Measurements from ENCODE around the gene TNS3.

The TNS3 gene

DNA sequence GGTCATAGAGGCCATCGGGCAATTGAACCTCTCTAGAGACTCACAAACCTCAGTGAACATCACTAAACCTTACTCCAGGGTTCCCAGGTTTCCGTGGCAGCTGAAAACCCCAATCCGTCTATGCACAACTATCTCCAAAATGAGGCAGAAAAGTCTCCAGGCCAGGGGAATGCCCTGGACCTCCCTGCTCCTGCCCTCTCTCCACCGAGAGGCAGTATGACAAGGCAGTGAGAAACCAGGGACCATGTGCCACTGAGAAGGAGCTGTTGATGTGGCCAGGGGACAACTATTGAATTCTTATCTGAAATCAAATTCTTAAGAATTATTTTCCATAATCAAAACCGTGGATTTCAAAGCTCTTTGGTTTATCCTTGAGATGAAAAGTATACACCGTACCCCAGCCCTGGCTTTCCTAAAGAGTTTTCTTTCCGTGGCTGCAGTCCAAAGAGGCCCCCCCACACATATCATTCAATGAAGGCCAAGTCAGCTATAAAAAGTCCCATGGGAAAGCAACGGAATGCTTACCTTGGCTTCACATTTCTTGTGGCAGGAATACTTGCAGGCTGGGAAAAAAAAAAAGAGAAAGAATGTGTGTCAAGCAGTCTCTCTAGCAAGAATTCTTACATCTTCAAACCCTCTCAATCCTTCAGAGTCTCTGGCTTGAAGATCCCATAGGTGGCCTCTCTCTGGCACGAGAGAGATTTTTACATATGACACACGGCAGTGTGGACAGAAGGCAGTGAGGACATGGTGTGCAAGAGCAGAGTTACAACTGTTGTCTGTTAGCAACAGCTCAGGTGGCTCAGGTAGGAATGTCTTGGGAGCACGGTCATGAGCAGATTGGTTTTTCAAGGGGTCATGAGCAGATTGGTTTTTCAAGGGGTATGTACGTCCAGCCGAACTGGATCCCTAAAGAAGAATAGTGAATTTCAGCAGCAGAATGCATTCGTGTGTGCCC is 75.2 kb downstream of the TNS3 start:
- DNase-seq (ENCODE audit: low read depth in 3 of 3) = no peak

DNA sequence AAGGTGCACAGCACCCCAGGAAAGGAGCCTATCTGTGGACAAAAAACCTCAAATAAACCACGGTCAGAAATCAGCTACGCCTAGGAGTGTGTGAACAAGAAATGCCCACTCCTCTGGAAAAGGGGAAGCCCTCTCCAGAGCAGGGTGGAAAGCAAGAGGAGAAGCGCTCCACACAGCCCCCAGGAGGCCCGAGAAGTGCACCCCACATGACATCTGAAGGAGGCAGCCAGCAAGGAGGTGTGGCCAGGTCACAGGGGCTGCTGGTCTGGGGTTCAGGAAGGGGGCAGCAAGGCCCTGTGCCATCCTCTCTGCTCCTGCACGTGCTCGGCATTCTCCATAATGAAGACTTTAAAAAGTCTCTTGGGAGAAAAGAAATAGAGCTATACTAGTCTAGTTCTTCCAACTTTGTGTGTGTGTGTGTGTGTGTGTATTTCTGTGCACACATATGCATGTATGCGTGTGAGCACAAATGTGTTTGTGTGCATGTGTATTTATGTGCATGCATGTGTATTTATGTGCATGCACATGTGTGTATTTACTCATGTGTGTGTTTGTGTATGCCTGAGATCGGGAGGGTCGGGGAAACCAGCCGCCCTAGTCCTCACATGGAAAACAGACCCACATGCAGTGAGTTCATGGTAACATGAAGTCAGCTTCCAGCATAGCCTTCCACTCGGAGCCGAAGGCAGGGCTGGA is 76.5 kb downstream of the TNS3 start:
- no peak for DNase-seq (ENCODE audit: low read depth in 3 of 3)

DNA sequence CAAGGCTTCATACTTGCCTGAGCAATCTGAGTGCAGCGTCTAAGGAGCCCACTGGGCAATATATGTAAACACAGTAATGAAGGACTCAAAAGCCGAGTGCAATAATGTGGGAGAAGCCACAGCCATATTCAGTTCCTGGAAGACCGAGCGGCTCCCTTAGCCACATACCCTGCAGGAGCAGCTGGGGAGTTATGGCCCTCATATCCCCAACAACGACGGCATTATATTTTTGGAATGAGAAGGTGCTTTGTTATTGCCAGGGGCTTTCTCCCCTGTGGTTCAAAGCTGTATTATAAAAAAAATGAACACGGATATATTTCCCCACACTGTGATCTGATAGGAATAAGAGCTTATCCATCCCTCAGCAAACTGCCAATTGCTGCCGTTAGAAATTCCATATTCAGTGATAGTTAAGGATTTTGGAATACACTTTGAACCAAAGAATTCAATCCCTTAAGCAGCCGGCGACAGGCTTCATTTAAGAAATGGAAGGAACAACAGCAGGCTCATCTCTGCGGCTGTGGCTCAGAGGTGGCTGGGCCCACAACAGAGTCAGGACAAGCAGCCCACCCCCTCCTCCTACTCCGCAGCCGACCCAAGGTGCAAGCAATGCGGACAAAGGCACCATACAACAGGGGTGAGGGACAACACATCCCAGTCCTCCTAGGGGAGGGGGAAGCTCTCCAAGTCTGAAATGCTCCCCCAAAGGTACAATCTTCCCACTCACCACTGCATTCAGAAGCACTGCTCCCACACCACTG is 77.2 kb downstream of the TNS3 start:
- DNase-seq (ENCODE audit: low read depth in 3 of 3) = no peak

DNA sequence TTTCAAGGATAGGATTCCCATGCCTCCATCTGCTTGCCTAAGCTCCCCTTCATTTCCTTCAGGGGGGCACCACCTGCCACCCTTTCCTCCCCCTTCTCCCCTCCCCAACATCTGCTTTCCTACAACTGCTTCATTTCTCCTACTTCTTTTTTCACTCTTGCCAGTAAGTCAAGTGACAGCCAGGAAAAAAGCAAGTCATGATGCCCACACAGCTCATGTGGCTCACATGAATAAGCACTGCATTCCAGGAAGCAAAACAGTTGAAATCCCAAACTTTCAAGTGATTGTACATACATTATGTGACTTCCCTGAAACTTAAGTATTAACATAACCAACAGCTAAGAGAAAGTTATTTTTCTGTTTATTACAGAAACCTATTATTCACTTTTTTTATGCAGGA is 78.6 kb downstream of the TNS3 start:
- DNase-seq (ENCODE audit: low read depth in 3 of 3) = no peak

DNA sequence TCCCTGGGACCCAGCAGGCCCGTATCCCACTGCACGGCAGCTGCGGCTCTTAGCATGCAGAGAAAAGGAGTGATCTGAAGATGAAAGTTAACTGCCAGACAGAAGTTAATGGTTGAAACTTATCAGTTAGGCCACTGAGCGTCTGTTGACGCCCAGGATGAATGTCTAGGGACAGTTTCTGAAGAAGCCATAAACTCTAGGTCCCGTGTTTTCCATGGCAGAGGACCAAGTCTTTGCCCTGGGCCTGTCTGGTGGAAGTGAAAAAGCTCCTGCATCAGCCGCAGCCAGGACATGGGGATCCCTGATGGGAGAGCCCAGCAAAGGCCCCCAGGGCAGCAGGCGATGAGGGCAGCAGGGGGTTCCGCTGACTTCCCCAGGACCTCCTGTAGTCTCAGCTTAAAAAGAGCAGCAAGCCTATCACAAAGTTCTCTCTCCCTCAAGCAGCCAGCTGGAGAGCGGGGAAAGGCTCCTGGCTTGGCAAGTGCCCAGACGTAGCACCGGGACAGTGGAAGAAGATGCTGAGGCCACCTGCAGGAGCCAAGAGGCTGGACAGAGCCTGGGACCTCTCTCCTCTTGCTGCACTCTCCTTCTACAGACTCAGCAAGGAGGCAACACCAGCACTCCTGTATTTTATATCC is 79.6 kb downstream of the TNS3 start:
- no peak for DNase-seq (ENCODE audit: low read depth in 3 of 3)

DNA sequence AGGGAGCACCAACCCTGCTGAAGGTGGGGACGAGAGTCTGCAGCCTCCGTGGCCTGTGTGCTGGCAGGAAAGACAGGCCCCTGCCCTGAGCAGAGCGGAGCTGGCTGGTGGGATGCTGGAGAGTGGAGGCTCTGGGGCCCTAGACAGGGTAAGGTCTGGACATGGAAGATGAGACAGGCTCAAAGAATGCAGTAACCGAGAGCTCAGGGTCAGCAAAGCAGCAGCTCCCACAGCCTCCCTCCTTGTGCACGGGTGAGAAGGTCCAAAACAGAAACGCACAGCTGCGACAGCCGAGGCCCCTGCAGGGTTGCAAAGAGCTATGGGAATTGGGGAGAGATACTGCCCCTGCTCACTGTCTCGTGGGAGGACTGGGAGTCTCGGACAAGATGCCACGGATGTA is 80.5 kb downstream of the TNS3 start:
- DNase-seq (ENCODE audit: low read depth in 3 of 3) = no peak

DNA sequence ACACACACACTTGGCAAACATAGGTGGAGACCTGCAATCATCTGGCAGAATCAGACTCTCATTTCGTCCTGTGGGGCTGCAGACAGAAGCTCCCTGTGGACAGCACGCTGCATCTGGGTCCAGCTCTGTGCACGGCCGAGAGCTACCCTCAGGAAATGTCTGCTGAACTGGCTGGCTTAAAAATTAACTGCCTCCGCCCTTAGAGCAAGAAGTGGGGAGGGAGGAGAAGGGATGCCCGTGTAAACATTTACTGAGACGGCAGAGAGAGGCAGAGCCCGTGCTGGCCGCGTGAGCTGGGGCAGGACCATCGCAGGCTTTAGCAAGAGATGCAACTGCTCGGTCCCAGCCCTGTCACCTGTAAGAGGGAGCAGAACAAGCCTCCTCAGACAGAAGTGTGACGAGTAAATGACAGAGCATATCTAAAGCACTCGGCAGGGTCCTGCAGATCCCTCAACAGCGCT is 81.8 kb downstream of the TNS3 start:
- no peak for DNase-seq (ENCODE audit: low read depth in 3 of 3)

DNA sequence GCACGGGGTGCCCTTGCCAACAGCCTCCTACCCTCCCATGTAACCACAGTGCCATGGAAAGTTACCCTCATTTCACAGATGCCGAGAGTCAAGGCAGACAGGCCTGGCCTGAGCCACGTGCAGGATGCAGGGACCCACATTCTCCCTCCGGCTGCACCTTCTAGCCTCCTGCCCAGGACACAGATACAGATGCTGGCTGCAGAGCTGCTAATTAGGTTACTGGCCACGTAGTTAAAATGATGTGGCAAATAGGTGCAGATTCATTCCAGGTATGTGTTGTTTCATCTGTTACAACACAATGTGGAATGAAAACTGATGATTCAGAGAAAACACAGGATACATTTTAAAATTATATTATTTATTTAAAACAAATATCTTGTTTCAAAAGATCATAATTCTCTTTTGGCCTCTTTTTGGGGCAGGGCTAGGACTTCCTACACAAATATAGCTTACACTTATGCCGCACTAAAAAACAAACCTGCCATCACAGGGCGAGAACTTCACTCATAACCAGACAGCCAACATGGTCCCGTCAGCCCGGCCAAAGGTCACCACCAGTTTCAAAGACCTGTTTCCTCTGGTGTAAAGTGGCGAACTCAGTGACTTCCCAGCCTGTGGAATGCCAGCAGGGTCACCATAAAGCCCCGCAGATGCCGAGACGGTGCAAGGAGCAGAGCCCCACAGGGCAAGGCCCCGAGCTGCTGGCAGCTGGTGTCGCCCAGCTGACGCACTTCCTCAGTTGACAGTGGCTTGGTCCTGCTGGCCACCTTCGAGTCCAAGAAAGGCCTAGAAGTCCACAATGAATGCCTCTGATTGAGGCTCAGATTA is 83.5 kb downstream of the TNS3 start:
- no peak for DNase-seq (ENCODE audit: low read depth in 3 of 3)

DNA sequence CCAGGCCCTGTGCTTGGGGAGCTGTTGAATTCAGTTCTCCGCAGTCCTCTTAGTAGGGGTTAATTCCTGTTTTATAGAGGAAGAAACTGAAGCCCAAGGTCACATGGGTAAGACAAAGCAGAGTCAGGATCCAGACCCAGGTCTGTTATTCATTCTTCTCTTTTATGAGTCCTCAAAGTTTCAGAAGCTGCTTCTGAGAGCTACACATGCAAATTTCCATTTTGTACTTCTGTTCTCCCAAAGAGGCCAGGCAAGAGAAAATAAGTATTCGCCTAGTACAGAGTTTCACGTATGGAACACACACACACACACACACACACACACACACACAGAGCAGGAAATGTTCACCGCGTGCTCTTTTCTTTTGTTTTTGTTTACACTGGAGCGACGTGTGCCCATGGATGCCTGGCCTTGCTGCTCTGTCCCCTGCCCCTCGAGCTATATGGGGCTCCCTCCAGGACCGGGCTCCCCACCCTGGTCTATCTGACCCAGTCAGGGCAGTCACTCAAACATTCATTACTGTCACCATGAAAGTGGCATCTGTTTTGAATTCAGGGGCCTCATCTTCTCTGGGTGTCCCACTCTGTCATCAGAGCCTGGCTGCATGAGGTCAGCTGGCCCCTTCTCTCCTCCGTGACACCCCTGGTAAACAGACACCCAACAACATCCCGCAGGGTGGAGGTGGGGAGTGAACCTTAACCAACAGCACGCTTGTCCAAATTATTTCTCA is 84.4 kb downstream of the TNS3 start:
- DNase-seq (ENCODE audit: low read depth in 3 of 3) = no peak

DNA sequence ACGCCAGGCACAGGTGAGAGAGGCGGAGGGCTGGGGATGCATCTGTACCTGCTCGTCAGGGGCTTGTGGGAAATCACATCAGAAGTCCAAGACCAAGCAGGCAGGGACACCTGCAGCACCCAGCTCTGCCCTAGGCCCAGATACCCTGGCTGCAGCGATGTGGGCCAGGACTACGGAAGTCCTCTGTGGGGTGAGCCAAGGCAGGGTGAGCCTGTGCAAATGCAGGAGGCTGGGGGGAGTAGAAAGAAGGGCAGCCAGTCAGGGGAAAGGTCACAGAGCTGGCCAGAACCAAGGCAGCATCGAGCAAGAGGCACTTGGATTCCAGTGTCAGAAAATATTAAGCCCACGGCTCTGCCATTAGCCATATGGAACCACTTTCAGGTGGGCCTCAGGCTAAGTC is 85.2 kb downstream of the TNS3 start:
- no peak for DNase-seq (ENCODE audit: low read depth in 3 of 3)

DNA sequence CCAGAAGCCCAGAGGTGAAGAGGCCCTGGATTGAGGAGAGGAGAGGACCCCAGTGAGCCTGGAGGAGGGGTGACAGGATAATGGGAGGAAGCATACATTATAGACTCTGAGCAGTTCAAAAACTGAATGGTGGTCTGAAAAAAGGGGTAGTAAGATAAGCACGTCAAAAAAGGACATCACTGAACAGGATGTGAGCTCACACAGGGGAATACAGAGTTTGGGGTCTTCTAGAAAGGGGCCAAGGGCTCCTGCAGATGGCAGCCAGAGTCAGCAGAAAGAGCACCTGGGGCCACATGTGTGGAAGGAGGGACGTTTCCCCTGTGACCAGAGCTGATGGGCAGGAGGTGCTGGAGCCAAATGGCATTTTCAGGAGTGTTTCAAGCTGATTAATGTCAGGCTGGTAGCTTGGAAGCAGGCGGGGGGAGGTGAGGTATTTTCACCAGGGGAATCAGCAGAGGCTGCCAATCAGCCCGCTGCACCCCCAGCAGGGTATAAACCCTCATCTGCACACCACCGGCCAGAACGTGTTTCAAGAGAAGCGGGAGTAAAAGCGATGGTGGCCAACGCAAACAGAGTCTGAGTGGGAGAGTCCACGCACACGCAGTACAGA is 85.8 kb downstream of the TNS3 start:
- DNase-seq (ENCODE audit: low read depth in 3 of 3) = no peak

DNA sequence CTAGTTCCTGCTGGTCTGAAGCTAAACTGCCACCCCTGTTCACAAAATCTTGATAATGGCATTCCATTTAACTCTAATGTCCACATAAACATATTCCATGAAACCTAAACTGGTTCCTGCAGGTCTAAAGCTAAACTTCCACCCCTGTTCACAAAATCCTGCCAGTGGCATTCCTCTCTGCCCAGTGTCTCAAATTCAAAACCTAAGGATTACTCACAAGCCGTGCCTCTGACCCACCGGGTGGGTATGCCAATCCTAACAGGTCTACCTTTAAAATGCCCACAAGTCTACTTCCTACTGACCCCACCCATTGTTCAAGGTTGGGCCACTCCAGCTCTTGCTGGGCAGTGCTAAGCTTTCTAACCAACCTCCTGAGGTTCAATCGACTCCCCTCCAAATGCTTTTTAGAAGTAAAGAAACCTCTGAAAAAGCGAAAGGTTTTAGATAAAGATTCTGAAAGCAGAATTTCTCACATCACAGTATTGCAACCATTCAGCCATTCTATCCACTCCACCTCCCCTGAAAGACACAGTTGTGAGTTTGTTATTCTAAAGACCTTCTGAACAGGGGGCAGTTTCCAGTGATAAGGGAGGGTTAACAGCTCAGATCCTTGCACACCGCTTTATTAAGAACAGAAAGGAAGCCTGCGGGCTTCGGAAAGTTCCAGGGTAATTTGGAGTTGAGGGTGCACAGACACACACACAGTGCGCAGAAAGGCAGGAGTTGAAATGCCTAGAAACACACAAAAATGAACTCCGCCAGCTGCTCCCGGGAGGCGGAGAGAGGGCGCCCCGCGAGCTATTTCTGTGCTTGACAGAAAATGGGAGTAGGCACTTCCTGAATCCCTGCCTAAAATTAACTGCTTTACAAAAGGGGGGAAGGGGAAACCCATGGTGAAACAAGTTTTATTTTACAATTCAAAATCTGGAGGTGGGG is 87.7 kb downstream of the TNS3 start:
- DNase-seq (ENCODE audit: low read depth in 3 of 3) = no peak

DNA sequence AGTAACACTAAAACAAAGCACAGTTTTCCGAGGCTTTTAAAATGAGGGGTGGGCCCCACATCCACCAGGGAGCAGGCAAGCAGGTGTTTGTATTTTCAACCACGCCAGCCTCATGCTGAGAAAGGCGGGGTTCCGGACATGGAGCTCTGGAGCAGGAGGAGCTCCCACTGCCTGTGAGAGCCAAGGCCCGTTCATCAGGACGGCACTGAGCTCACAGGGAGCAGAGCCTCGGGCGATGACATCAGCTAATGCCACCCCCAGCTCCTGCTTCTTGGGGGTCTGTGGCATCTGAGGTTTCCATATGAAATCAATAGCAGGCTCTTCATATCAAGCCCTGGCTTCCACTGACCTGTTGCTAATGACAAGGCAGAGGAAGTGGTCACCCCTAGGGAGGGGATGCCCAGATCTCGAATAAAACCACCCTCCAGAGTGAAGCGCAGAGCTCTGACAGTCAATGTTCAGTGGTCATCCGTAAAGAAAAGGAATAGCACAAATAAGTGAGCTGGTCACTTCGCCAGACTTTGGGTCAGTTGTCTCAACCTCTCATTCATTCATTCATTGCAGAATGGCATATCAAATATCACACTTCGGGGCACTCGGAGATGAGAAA is 89.1 kb downstream of the TNS3 start:
- no peak for DNase-seq (ENCODE audit: low read depth in 3 of 3)

DNA sequence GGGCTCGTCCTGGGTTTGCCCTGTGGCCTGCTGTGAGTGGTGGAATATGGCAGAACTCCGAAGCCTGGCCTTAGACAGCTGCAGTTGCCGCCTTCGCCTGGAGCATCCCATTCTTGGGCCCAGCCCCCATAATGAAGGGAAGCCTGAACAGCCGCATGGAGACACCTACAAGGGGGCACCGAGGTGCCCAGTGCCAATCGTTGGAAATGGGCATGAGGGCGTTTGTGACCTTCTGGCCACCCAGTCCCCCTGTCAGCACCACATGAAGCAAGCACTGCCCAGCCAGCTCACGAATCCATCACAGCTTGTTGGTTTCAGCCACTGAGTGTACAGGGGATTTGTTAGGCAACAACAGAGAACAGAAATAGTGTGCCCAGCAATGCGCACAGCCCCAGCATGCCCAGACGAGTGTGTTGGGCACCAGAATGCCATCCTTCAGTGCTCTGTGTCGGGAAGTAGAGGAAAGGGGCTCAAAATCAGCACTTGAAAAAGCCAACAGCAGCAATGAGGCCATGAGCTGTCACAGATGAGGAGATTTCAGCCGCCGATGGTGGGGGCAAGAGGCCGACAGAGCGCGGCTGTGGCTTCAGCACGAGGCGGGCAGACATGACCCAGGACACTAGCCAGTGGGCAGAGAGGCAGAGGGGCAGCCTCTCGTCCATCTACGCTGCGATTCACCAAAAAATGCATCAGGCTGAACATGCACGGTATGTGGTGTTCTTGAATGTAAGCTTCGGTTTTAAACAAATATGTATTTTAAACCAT is 91.2 kb downstream of the TNS3 start:
- DNase-seq (ENCODE audit: low read depth in 3 of 3) = no peak

DNA sequence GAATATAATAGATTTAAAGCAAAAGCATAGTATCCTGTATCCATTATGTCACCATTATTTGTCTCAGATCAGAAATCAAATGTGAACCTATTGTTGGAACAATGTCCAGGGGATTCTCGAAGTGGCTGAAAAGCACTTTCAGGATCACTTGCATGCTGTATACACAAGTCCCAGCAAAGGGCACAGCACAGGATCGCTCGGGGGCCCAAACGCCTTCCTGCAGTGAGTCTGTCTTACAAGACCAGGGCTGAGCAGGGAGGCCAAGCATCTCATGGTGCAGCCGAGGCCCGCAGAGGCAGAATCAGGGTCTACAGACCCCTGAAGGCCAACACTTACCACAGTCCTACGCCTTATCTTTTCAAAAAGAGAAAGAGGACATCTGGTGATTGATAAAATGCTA is 92.3 kb downstream of the TNS3 start:
- no peak for DNase-seq (ENCODE audit: low read depth in 3 of 3)

DNA sequence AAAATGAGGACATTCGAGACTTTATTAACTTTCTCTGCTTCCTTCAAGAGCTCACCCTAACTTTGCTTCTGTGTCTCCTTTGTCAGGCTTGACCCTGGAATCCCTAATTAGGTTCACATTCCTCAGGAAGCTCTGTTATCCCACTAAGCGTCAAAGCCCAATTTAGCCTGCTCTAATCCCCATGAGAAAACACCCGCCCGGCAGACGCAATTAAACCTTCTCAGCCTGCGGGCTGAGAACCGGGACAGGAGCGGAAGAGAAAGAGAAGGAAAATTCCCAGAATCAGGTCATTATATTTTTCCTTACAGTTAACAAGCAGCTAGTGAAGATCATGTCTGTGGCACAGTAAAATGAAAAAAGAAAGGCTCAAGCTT is 93.0 kb downstream of the TNS3 start:
- DNase-seq (ENCODE audit: low read depth in 3 of 3) = no peak

DNA sequence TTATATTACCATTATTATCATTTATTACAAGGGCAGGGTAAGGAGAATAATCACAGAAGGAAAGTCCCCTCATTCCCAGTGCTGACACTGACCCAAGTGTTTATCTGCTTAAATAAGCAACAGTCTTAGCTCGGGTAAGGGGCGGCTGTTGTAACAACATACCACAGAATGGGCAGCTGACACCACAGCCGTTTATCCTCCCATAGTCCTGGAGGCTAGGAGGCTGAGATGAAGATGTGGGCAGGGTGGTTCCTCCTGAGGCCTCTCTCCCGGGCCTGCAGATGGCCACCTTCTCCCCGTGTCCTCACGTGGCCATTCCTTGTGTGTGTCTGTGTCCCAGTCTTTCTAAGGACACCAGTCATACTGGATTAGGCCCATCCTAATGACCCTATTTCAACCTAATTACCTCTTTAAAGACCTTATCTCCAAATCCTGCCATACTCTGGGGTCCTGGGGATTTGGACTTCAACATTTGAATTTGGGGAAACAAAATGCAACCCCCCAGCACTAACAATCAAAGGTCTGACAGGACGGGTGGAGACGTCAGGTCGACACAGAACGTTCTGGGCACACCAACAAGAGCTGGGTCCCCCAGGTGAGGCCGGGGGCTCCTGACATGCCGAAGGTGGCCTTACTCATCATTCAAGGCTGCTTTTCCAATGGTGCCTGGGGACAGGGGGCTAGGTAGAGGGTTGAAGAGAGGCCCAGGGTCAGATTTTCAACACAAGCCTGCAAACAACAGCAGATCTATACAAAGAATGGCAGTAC is 93.5 kb downstream of the TNS3 start:
- no peak for DNase-seq (ENCODE audit: low read depth in 3 of 3)

Measured in stimulated activated CD4-positive, alpha-beta T cell treated with anti-CD3 and anti-CD28 coated beads, TNF-alpha, amount 100 ng/mL, for 24 hours (primary cell).